Eye (tissue), 1 donor: ENCODE measurements around the gene DOCK11.
"Not testable (repeated sequence)": the region's sequence is repeated elsewhere in the genome, so short reads cannot be mapped to it uniquely, and the experiment has no call there.

ENCODE experiments used
- DNase-seq: peaks from one replicate; pipeline ENCODE4 v3.0.0-alpha.2; 2015

Gene DOCK11

DNA sequence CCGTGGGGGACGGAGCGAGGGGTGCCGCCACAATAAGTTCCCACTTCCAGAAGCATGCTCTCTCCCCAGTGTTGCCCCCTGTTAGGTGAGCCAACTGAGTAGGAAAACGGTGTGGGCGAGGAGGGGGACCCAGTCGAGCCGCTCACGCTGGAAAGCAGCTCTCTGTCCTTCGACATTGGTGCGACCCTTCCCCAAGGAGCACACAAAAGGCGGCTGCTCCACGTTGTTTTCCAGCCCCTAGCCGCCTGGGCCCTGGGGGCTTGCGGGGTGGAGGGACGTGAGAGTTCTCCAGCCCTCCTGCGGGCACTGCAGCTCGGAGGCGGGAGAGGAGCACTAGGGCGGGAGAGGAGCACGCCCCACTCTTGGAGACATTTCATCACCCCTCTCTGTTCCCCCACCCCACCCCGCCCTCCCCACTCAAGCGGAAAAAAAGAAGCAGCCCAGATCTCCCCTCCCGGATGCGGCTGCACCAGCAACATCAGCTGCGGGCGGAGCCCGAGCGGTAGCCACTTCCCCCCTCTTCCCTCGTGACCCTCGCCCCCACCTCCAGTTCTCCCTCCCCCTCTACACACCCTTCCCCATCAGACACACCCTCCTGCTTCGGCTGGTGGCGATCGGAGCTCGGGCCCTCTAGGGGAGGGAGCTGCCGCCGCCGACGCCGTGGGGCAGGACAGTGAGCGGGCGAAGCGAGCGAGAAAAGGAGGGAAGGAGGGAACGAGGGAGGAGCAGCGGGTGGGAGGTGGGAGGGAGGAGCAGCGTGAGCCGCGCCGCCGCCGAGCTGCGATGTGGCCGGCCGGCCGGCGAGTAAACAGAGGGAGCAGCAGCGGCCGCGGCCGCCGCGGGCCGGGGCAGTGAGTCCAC, at the start of gene DOCK11:
Gene DOCK11, plus strand, starts transcription at position 755 of the 861 bp plus-strand sequence. CDS start 157 bp downstream, outside the sequence.
- DNase-seq, result peak; percentile 88

DNA sequence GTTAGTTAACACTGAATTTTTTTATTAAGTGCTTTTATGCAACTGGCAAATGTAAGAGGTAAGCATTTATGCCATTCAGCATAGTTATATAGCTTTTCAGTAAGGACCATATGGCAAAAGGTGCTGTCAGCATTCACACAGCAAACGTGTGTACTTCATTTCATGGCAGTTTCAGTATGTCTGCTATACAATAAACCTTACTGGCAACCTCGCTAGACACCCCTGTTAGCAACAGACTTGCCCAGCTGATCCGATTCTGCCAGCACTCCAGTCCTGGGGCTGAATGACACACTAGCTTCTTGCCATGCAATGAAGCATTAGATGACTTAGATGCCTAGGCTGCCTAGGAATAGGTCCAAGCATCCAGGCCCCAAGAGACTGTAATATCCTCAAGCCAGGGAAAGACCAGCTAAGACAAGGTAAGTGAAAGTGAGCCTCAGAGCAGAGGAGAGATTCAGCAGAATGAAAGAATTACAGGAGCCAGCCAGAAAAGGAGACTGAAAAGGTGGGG, 47.3 kb upstream of the DOCK11 start:
- no peak for DNase-seq

DNA sequence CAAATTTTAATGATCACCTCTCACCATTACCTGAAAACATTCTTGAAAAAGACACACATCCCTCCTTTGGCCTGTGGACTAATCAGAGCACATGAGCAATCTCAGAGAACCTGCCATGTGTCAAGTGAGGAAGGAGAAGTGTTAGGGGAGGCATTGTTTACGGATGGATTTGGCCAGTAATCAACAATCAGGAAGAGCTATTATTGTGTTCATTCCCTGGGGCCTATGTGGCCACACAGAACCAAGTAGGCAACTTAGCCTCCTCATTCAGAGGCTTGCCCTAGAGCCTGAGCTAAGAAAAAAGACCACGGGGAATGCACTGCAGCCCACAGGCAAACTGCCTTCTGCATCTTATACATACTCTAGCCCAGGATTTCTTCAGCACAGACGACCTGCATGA, 40.6 kb upstream of the DOCK11 start:
- DNase-seq, result no peak

DNA sequence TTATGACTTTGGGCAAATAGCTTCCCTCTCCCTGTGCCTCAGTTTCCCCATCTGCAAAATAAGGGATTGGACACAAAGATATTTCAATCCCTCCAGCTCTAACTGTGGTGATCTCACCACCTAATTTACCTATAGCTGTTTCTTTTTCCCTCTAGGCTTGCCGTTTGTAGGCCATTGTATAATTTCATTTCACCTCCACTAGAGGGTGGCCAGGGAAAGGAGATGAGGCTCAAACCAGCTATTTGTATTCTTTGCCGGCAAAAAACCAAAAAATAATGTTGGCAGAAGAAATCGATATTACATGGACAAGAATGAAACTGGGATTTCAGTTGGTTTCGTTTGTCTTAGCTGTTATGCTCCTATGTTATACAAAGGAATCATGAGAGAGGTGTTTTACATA, 36.1 kb upstream of the DOCK11 start:
- DNase-seq, result peak; percentile 46

- no peak for DNase-seq
Observed at GRCh38 chrX:118464501-118464900, 31.1 kb upstream of the DOCK11 start.

- DNase-seq, result no peak
Observed at GRCh38 chrX:118468122-118468521, 27.5 kb upstream of the DOCK11 start.

DNA sequence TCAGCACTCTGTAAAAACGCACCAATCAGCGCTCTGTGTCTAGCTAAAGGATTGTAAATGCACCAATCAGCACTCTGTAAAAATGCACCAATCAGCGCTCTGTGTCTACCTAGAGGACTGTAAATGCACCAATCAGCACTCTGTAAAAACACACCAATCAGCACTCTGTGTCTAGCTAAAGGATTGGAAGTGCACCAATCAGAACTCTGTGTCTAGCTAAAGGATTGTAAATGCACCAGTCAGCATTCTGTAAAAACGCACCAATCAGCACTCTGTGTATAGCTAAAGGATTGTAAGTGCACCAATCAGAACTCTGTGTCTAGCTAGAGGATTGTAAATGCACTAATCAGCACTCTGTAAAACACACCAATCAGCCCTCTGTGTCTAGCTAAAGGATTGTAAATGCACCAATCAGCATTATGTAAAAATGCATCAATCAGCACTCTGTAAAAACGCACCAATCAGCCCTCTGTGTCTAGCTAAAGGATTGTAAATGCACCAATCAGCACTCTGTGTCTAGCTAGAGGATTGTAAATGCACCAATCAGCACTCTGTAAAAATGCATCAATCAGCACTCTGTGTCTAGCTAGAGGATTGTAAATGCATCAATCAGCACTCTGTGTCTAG, 24.8 kb upstream of the DOCK11 start:
- DNase-seq, result not testable (repeated sequence)

GRCh38 chrX:118474586-118474985, 21.0 kb upstream of the DOCK11 start:
- DNase-seq, result no peak

DNA sequence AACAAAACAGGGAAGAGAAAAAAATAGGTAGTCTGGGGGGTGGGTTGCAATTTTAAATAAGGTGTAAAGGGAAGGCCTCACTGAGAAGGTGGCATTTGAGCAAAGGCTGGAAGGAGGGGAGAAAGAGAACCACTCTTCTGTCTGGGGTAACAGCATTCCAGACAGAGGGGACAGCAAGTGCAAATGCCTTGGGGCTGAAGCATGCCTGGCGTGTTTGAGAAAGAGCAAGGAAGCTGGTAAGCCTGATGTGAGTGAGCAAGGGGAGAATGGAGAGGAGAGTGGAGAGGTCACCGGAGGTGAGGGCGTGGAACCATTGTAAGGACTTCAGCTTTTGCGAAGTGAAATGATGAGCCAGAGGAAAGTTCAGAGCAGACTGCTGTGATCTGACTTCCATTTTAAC, 19.7 kb upstream of the DOCK11 start:
- no peak for DNase-seq

- no peak for DNase-seq
Observed at GRCh38 chrX:118480172-118480571, 15.4 kb upstream of the DOCK11 start.

GRCh38 chrX:118482384-118482783, 13.2 kb upstream of the DOCK11 start:
- DNase-seq, result not testable (repeated sequence)

- DNase-seq, result no peak
Observed at GRCh38 chrX:118484216-118484903, 11.3 kb upstream of the DOCK11 start.

GRCh38 chrX:118486693-118487092, 8.9 kb upstream of the DOCK11 start:
- DNase-seq, result not testable (repeated sequence)

DNA sequence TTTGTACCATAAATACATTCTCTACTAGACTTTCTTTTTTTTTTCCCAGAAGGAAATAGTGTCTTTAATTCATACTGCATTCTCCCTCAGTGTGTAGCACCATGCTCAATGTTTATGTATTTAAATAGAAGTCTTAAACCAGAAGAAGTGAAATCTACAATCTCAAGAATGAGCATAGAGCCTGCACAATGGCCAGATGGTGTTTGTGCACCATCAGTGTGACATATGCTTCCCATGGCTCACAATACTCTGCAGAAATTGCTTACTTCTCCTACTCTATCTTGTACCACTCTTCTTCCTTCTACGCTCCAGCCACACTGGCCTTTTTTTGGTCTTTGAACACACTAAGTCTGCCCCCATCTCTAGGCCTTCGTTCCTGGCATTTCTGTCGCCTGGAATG, 2.6 kb upstream of the DOCK11 start:
- no peak for DNase-seq

DNA sequence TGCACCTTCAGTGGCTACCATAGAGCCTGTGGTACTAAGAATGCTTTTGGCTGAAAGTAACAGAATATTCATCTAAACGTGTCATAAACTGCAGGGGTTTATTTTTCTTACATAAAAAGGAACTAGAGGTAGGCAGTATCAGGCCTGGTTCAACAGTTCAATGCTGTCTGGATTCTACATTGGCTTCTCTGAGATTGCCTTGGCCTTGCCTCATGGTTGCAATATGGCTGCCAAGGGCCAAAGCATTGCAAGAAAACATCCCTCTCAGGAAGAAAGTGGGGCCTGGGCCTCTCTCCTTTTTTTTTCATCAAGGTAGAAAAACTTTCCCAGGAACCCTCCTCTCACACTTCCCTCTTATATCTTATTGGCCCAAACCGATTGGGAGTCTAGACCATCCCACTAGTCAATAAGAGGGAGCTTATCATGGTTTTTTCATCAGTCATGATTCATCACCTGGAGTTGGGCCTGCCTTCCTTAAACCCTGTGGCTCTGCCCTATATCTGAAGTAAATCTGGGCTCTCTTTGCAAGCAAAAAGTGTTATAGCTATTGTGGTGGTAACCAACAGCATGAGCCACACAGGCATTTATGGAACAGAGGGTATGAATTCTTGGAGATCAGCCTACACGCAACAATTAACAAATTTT, 1.8 kb upstream of the DOCK11 start:
- no peak for DNase-seq

- DNase-seq, result peak; percentile 61
Observed at GRCh38 chrX:118495958-118496762, 545 bp downstream of the DOCK11 start.

- peak; percentile 24 for DNase-seq
Observed at GRCh38 chrX:118496763-118497079, 1.1 kb downstream of the DOCK11 start.

DNA sequence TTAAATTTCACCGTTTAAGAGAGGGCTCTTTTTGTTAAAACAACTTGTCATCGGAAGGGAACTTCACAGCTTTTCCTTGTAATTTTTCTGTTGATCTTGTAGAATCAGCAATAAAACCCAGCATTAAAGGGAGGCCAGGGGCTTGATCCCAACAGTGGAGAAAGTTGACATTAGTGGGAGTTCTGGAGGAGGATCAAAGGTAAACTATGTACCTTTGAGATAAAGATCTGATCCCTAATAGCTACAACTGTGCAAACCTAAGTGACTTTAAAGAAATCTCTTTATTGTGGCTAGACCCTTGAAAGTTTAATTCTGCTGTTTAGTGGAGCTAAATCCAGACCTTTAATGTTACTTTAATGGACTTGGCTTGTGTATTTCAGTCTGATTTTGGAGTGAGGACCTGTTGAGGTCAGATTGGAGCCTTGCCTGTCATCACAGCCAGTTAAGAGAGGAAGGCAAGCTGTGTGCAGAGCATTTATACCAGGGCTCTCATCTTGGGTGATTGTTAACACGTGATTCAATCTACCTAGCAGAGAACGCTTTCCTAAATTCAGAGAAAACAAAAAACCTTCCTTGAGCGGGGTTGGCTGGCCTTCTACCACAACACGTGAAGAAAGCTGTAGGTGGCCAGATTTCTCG, 1.7 kb downstream of the DOCK11 start:
- DNase-seq, result no peak

DNA sequence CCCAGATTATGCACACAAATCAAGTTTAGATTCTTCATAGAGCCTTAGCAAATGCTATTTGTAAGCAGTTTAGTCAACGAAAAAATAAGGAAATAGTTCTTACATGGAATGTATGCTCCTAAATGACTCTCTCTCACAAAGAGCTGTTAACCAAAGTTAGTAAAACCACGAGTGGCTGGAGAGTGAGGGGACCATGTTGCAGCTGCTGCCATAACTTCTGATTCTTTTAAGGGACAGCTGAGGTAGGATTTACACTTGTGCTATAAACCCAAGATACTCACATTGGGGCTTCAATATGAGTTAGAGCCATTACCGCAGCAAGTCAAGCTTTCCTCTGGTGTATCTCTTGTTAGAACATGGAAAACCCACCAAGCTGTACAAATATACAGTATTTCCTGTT, 2.7 kb downstream of the DOCK11 start:
- peak; percentile 4 for DNase-seq

DNA sequence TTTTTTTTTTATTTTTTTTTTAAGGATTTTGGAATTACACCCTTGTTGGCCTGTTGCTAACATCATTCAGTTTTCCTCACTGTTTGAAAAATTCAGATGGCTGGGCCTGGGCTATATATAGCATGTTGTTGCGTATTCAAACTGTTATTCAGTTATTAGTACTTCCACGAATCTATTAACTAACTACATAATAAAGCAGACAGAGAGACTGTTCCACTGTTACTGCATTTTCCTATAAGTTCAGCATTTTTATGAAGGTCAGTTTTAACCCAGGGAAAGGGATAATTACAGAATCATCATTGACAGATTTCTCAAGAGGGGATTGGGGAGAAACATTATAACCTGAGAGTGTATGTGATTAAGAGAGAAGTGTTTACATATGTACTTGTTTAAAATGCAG, 3.1 kb downstream of the DOCK11 start:
- no peak for DNase-seq

GRCh38 chrX:118499295-118499694, 3.7 kb downstream of the DOCK11 start:
- DNase-seq, result peak; percentile 47
